Activated CD8-positive, alpha-beta memory T cell treated with anti-CD3 and anti-CD28 coated beads, Interleukin-2, amount 10 ng/mL, durations not matched to agents 7 days and 5 days (primary cell): ENCODE results near the gene INTS3. TPM values are rescaled to one million over a fixed set of nuclear protein-coding genes. Genes with fewer than 3 reads are reported as not detected.
A peak's percentile ranks its signal among the peaks of the same experiment; 100 is the strongest.

Experiments
- ATAC-seq: fragments of 150-1000 bp; cut with Tn5 transposase; one replicate; pipeline ENCODE4 v1.10.0; 2021; ENCODE audit warnings: moderate library complexity
- CTCF ChIA-PET: fragments of 350-600 bp; sonication (Branson Sonifier 250); formaldehyde crosslinking; loops from one replicate; lab custom pipeline; 2021; ENCODE audit warnings: antibody characterized with exemption; lab: Charles Lee
- DNase-seq: peaks from one replicate; pipeline ENCODE4 v3.0.0-alpha.2; 2020
- H3K27ac Mint-ChIP-seq: one replicate; pipeline ENCODE4 v1.8.0; 2021; ENCODE audit warnings: mild to moderate bottlenecking, mixed read lengths
- H3K27me3 Mint-ChIP-seq: one replicate; pipeline ENCODE4 v1.8.0; 2021; ENCODE audit warnings: mixed read lengths
- H3K36me3 Mint-ChIP-seq: one replicate; pipeline ENCODE4 v1.8.0; 2021; ENCODE audit warnings: mild to moderate bottlenecking, mixed read lengths
- H3K4me1 Mint-ChIP-seq: one replicate; pipeline ENCODE4 v1.8.0; 2021; ENCODE audit warnings: mixed read lengths
- H3K4me3 Mint-ChIP-seq: one replicate; pipeline ENCODE4 v1.8.0; 2021; ENCODE audit warnings: mild to moderate bottlenecking, moderate library complexity, mixed read lengths
- H3K9me3 Mint-ChIP-seq: one replicate; pipeline ENCODE4 v1.8.0; 2022; ENCODE audit warnings: low read depth, mixed read lengths
- total RNA-seq, 2 experiments: library from RNA; stranded (reverse); gene quantifications; one replicate each; pipeline ENCODE4 v1.2.3, GENCODE V29; 2021

Gene INTS3
- total RNA-seq, 2 experiments from 2014 or later = 50.2 to 51.5 TPM

- Mint-ChIP-seq H3K4me1 (peaks cover 36% of the 10 kb centered on the region), H3K4me3 (peak overlapping the region; percentile 93), H3K27ac (peak overlapping the region; percentile 97), H3K27me3 (no peaks in the 10 kb centered on the region), H3K9me3 (no peaks in the 10 kb centered on the region), H3K36me3 (peaks cover 5% of the 10 kb centered on the region)
- peak; percentile 48 for DNase-seq
- CTCF ChIA-PET = interaction anchor here (0.6 to 2.0 kb wide), 5 partner anchors 20 to 56 kb away, joined by 3 to 7 read pairs (median 5); partner anchors contain the start of gene SLC27A3
- ATAC-seq = no peak
Measured at GRCh38 chr1:153728305-153729066, 636 bp downstream of the INTS3 start.

GRCh38 chr1:153730468-153730988 lies 2.7 kb downstream of the INTS3 start:
- Mint-ChIP-seq H3K27me3 (no peaks in the 10 kb centered on the region), H3K9me3 (no peaks in the 10 kb centered on the region)
- no peak for DNase-seq

DNA sequence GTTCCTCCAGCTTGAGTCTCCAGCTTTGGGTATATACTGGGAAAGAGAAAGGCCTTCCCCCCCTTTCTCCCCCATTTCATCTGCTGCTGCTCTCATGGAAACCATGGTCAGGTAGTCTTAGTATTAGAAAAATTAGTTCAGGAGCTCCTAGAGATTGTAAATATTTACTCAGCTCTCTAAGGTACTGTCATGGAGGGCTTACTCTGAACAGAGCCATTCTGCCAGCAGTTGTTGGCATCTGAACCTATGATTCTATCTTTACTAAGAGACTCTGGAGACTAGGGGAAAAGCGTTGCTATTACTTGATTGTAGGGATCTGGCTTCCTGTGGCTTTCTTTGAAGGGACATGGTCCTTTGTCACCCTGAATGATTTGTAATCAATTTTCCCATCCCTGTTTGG lies 6.1 kb downstream of the INTS3 start:
- ATAC-seq (no peak), DNase-seq (no peak)
- Mint-ChIP-seq H3K36me3 (peaks cover 11% of the 10 kb centered on the region), H3K27me3 (no peaks in the 10 kb centered on the region), H3K4me3 (no peak overlapping the region), H3K9me3 (no peaks in the 10 kb centered on the region), H3K27ac (no peak overlapping the region), H3K4me1 (peaks cover 24% of the 10 kb centered on the region)
- CTCF ChIA-PET = interaction anchor here (0.9 to 1.3 kb wide), 3 partner anchors 9 to 163 kb away, joined by 3 to 5 read pairs (median 3); no protein-coding TSS in a partner anchor

More at GRCh38 chr1:153730468-153730988, 2.7 kb downstream of the INTS3 start:
- no peak for ATAC-seq
- H3K36me3 Mint-ChIP-seq = peaks cover 10% of the 10 kb centered on the region
- no peak overlapping the region for H3K4me3 Mint-ChIP-seq
- peaks cover 36% of the 10 kb centered on the region for H3K4me1 Mint-ChIP-seq
- peak overlapping the region; percentile 57 for H3K27ac Mint-ChIP-seq
- CTCF ChIA-PET = interaction anchor here (1.0 kb wide), 1 partner anchor 53 kb away, joined by 5 read pairs; the partner anchor contains the start of gene NPR1

- H3K4me1 Mint-ChIP-seq = peaks cover 19% of the 10 kb centered on the region
- no peak overlapping the region for H3K27ac Mint-ChIP-seq
- ATAC-seq (no peak), DNase-seq (no peak)
- no peak overlapping the region for H3K4me3 Mint-ChIP-seq
- H3K36me3 Mint-ChIP-seq = peaks cover 11% of the 10 kb centered on the region
- no peaks in the 10 kb centered on the region for H3K27me3 Mint-ChIP-seq
- CTCF ChIA-PET = interaction anchor here (0.9 to 1.3 kb wide), 2 partner anchors 14 to 163 kb away, joined by 3 to 5 read pairs; no protein-coding TSS in a partner anchor
- H3K9me3 Mint-ChIP-seq = no peaks in the 10 kb centered on the region
Measured at GRCh38 chr1:153734396-153735089, 6.7 kb downstream of the INTS3 start.

DNA sequence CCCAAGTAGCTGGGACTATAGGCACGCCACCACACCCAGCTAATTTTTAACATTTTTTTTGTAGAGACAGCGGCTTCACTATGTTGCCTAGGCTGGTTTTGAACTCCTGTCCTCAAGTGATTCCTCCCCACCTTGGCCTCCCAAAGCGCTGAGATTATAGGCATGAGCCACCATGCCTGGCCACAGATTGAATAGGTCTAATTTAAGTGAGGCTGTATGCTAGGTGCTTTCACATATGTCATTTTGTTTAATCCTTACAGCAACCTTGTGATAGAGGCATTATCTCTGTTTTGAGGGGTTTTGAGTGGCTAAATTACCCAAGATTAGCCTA lies 7.2 kb downstream of the INTS3 start:
- DNase-seq = no peak
- Mint-ChIP-seq H3K27ac (no peak overlapping the region), H3K4me3 (no peak overlapping the region), H3K27me3 (no peaks in the 10 kb centered on the region), H3K4me1 (peaks cover 13% of the 10 kb centered on the region), H3K9me3 (no peaks in the 10 kb centered on the region), H3K36me3 (peaks cover 11% of the 10 kb centered on the region)
- CTCF ChIA-PET = interaction anchor here (1.1 to 1.3 kb wide), 2 partner anchors 26 to 164 kb away, joined by 3 to 5 read pairs; no protein-coding TSS in a partner anchor
- ATAC-seq = no peak

- no peaks in the 10 kb centered on the region for H3K9me3 Mint-ChIP-seq
- DNase-seq (no peak), ATAC-seq (no peak)
- CTCF ChIA-PET = interaction anchor here (1.0 kb wide), 1 partner anchor 64 kb away, joined by 4 read pairs; no protein-coding TSS in a partner anchor
- H3K27ac Mint-ChIP-seq = no peak overlapping the region
- peaks cover 10% of the 10 kb centered on the region for H3K4me1 Mint-ChIP-seq
- peaks cover 33% of the 10 kb centered on the region for H3K36me3 Mint-ChIP-seq
- H3K4me3 Mint-ChIP-seq = no peak overlapping the region
- H3K27me3 Mint-ChIP-seq = no peaks in the 10 kb centered on the region
Measured at GRCh38 chr1:153741986-153742385, 14.1 kb downstream of the INTS3 start.

DNA sequence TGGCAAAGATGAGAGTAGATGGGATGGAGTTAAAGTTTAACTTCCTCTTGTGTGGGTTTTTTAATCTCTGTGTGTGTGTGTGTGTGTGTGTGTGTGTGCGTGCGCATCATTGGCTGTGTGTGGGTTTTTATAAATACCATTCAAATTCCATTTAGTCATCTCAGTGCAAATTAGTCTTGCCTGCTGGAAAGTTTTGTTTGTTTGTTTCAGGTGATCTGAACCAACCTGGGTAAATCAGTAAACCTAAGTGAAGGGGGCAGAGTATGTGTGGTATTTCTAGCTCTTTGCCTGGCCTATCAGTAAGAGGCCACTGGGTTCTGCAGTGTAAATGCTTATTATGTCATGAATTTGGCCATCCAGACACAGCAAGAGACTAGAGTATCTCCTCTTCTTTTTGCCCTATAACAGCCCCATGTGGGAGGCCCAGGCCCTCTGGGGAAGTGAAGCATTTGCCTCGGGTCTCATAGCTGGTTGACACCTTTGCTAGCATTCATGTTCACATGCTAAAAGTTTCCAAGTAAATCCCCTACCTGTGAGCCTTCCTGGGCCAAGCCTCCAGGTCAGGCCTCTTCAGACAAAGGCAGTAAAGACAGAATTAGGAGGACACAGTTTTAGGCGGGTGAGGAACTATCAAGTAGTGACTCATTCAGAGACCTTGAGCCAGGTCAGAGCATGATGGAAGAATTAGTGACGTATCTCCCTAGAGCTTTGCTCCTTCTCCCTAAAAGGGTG lies 14.7 kb downstream of the INTS3 start:
- no peak for DNase-seq
- no peak for ATAC-seq
- CTCF ChIA-PET = interaction anchor here (0.7 to 3.8 kb wide), 2 partner anchors 9 to 65 kb away, joined by 3 to 11 read pairs; no protein-coding TSS in a partner anchor
- no peaks in the 10 kb centered on the region for H3K9me3 Mint-ChIP-seq
- peaks cover 10% of the 10 kb centered on the region for H3K4me1 Mint-ChIP-seq
- H3K4me3 Mint-ChIP-seq = no peak overlapping the region
- peaks cover 35% of the 10 kb centered on the region for H3K36me3 Mint-ChIP-seq
- no peak overlapping the region for H3K27ac Mint-ChIP-seq
- H3K27me3 Mint-ChIP-seq = no peaks in the 10 kb centered on the region

GRCh38 chr1:153745417-153745816 lies 17.6 kb downstream of the INTS3 start:
- ATAC-seq (no peak), DNase-seq (no peak)
- CTCF ChIA-PET = interaction anchor here (0.9 to 3.8 kb wide), 2 partner anchors 19 to 68 kb away, joined by 3 to 11 read pairs; no protein-coding TSS in a partner anchor
- Mint-ChIP-seq H3K4me3 (no peak overlapping the region), H3K36me3 (peaks cover 41% of the 10 kb centered on the region), H3K9me3 (no peaks in the 10 kb centered on the region), H3K27me3 (no peaks in the 10 kb centered on the region), H3K4me1 (peaks cover 15% of the 10 kb centered on the region), H3K27ac (no peak overlapping the region)

DNA sequence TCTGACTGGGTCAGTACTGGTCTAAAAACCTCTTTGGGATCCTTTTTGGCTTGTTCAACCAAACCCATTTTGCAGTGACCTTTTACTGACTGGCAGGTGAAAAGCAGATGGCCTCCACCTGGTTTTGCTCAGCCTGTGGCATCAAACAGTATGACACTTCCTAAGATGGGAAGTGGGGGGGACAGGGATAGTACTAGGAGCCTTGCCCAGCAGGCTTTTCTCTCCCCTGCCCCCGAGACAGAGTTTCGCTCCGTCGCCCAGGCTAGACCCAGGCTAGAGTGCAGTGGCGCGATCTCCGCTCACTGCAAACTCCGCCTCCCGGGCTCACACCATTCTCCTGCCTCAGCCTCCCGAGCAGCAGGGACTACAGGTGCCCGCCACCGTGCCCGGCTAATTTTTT lies 18.3 kb downstream of the INTS3 start:
- H3K27ac Mint-ChIP-seq = no peak overlapping the region

DNA sequence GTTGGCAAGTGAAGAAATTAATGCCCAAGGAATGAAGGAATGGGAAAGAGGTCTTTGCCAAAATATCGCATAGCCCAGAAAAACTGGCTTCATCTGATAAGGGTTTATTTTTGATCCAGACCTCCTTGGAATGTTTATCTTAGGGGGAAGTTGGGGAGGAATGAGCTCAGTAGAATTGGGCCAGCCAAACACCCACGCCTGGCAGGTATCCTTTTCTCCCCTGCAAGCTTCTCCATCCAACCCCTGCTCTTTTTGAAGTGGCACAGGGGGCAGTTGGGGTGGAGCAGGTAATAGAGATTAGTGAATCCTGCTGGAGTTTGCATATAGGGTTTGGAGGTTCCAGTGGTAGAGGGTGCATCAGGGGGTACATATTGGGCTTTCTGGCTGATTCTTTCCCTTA lies 21.1 kb downstream of the INTS3 start:
- CTCF ChIA-PET = interaction anchor here (0.9 to 2.9 kb wide), 8 partner anchors 11 to 238 kb away, joined by 3 to 10 read pairs (median 6); no protein-coding TSS in a partner anchor
- H3K9me3 Mint-ChIP-seq = no peaks in the 10 kb centered on the region
- H3K27me3 Mint-ChIP-seq = no peaks in the 10 kb centered on the region
- peaks cover 36% of the 10 kb centered on the region for H3K36me3 Mint-ChIP-seq
- ATAC-seq (no peak), DNase-seq (no peak)
- H3K4me3 Mint-ChIP-seq = no peak overlapping the region
- peaks cover 5% of the 10 kb centered on the region for H3K4me1 Mint-ChIP-seq
- H3K27ac Mint-ChIP-seq = no peak overlapping the region

More for the DNA sequence above, 18.3 kb downstream of the INTS3 start:
- CTCF ChIA-PET = interaction anchor here (0.9 to 3.8 kb wide), 2 partner anchors 18 to 69 kb away, joined by 3 to 11 read pairs; no protein-coding TSS in a partner anchor
- DNase-seq (no peak), ATAC-seq (no peak)
- H3K9me3 Mint-ChIP-seq = no peaks in the 10 kb centered on the region
- H3K27me3 Mint-ChIP-seq = no peaks in the 10 kb centered on the region
- H3K4me1 Mint-ChIP-seq = peaks cover 15% of the 10 kb centered on the region
- H3K36me3 Mint-ChIP-seq = peaks cover 40% of the 10 kb centered on the region
- H3K4me3 Mint-ChIP-seq = no peak overlapping the region

DNA sequence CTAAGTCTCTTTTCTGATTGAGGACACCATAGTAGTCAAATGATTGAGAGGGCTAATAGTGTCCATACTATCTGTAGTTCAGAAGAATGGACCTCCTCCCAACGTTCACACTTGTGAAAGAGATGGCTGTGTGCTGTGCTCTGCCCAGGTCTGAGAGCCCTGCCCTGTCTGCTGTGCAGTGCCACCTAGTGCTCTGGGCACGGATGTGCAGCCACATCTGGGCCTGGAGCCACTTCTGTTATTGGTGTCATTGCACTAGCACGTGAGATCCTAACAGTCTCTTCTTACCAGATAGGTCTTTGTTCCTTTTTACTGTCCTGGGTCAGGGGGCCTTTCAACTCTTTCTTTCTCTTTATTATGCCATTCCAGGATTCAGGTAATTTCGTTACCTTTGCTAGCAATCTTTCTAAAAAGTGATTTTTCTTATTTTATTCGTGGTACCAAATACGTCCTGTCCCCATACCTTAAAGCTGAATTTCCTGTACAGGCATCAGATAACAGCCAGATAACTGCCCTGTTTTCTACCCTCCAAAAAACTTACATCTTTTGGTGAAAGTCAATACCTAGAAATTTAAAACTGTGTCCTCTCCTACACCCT lies 21.7 kb downstream of the INTS3 start:
- ATAC-seq (peak; percentile 100), DNase-seq (peak; percentile 88)
- Mint-ChIP-seq H3K36me3 (peaks cover 36% of the 10 kb centered on the region), H3K4me3 (no peak overlapping the region), H3K4me1 (peaks cover 5% of the 10 kb centered on the region), H3K9me3 (no peaks in the 10 kb centered on the region), H3K27me3 (no peaks in the 10 kb centered on the region), H3K27ac (no peak overlapping the region)
- CTCF ChIA-PET = interaction anchor here (0.6 to 2.9 kb wide), 8 partner anchors 14 to 238 kb away, joined by 3 to 10 read pairs (median 6); partner anchors contain the start of gene INTS3
